ENCODE results near the gene SLC22A6. TPM values are rescaled to one million over a fixed set of nuclear protein-coding genes. Genes with fewer than 3 reads are reported as not detected.

The SLC22A6 gene
- total RNA-seq, 4 donors from 2014 or later: not detected

DNA sequence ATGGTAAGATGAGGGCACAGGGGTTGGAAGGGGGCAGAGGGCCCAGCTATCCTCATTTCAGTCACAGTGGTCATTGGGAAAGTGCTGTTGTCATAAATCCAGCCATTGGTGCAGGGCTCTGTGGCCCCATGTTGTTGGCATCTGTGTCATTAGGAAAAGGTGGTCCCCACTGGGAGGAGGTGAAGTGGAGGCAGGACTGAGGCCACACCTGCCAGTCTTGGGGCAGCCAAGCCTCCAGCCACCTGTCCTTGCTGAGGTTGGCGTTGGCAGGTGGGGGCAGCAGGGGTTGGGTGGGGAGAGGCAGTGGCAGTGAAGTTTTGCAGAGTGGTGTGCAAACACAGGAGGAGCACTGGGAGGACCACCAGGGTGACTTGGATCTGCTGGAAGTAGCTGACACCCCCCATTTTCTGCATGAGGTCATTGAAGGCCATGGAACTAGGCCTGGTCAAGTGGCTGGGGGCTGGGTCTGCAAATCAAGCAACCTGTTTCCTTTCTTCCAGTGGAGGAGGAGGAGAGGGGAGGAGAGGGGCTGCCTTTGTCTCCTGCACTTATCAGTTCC is 25.3 kb downstream of the SLC22A6 start:
- Histone ChIP-seq H3K4me3 (replicated peaks in 1 of 3) (no peak overlapping the region), H3K27ac (no peak overlapping the region), H3K4me1 (peaks cover 0 to 3% of the 10 kb centered on the region in 2 donors), H3K36me3 (no peaks in the 10 kb centered on the region), H3K27me3 (no peaks in the 10 kb centered on the region), H3K9me3 (no peaks in the 10 kb centered on the region)
- no peak for TF ChIP-seq POLR2A (IDR thresholded peaks at IDR 0.05)
- TF ChIP-seq, protein P1, sequence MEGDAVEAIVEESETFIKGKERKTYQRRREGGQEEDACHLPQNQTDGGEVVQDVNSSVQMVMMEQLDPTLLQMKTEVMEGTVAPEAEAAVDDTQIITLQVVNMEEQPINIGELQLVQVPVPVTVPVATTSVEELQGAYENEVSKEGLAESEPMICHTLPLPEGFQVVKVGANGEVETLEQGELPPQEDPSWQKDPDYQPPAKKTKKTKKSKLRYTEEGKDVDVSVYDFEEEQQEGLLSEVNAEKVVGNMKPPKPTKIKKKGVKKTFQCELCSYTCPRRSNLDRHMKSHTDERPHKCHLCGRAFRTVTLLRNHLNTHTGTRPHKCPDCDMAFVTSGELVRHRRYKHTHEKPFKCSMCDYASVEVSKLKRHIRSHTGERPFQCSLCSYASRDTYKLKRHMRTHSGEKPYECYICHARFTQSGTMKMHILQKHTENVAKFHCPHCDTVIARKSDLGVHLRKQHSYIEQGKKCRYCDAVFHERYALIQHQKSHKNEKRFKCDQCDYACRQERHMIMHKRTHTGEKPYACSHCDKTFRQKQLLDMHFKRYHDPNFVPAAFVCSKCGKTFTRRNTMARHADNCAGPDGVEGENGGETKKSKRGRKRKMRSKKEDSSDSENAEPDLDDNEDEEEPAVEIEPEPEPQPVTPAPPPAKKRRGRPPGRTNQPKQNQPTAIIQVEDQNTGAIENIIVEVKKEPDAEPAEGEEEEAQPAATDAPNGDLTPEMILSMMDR (IDR thresholded peaks at IDR 0.05): no peak
- no peak for DNase-seq
- WGBS, 2 donors: 91 to 100% methylated on average over 1 of the region's 1 CpG
- intact Hi-C loops (cut with DNase I): no loop called here

DNA sequence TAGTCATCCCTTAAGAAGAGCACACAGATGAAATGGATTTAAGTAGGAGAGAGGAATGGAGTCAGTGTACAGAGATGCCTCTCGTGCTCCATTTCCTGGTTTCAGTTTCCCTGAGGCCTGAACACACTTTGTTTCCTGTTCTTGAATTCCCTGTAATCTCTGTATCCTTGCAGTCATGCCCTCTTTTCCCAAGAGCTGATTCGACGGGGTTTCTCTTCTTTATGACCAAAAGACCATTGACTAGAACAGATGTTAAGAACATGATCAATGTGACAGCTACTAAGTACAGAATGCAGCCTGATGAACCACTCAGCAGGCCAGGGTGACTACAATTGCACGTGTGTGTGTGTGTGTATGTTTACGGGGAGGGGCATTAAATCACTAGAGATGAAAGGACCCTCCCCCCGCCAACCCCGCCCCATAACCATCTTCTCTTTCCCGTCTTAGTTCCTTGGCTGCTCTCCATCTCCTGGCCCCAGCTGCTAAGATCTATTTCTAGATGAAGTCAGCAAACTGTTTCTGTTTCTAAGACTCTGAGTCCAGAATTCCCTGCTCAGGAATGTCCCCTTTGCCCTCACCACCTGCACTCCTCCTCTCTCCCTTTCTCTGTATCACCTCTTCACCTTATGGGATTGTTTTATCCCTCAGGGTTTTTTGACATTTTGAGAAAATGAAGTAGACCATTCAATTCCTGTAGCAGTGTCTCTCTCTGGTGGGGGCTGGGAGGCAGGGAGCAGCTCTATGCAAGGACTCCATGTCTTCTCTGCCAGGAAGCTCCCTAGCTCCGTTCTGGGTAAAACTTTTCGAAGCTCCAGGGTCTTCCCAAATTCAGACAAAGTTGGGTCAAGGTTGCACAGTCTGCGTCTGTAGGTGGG is 26.0 kb downstream of the SLC22A6 start:
- intact Hi-C loops (cut with DNase I): no loop called here
- no peak overlapping the region for H3K27ac ChIP-seq
- H3K27me3 ChIP-seq: no peaks in the 10 kb centered on the region
- TF ChIP-seq, protein P1 (IDR thresholded peaks at IDR 0.05): no peak
- H3K4me1 ChIP-seq: peaks cover 0 to 3% of the 10 kb centered on the region in 2 donors
- no peak overlapping the region for H3K4me3 ChIP-seq (replicated peaks in 1 of 3)
- no peaks in the 10 kb centered on the region for H3K9me3 ChIP-seq
- WGBS, 2 donors: 54 to 63% methylated on average over 11 of the region's 11 CpGs
- no peak for DNase-seq
- H3K36me3 ChIP-seq: no peaks in the 10 kb centered on the region

DNA sequence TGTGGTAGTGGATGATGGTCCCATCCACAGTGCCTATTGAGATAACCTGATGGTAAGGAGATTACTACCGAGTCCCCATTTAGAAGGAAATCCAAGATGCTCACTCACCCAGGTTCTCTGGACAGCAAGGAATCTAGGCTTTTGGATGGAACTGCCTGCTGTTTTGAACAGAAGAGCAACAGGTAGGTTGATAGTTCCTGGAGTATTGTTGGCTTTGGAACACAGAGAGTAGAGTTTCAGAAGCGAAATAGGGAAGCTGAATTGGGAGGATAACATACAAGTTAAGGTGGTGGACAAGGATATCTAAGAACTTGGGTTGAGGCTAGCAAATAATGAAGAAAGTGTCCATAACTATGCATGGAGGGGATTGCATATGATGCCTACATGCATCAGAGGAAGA is 27.6 kb downstream of the SLC22A6 start:
- Histone ChIP-seq H3K36me3 (no peaks in the 10 kb centered on the region), H3K4me1 (peaks cover 0 to 3% of the 10 kb centered on the region in 2 donors), H3K9me3 (no peaks in the 10 kb centered on the region), H3K27me3 (no peaks in the 10 kb centered on the region), H3K27ac (no peak overlapping the region), H3K4me3 (replicated peaks in 1 of 3) (no peak overlapping the region)
- 97 to 98% methylated on average over 2 of the region's 2 CpGs for WGBS, 2 donors
- TF ChIP-seq, protein P1 (IDR thresholded peaks at IDR 0.05): no peak
- TF ChIP-seq POLR2A (IDR thresholded peaks at IDR 0.05): no peak
- DNase-seq: no peak
- intact Hi-C loops (cut with DNase I): no loop called here

DNA sequence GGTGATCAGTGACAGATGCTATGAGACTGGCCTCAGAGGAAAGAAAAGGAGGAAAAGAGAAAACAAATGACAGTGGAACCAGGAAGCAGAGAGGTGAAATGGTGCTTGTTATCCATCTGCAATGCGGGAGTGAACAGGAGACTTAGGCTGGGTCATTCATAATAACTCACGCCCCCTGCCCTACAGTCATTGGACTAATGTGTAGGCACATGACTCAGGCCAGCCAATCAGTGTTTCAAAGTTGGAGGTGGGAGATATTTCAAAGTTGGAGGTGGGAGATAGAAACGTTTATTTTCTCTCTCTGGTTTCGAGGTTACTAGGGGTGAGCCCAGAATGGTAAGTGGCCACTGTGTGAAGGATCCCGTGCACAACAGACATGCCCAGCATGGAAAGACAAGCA is 30.3 kb downstream of the SLC22A6 start:
- 80 to 91% methylated on average over 5 of the region's 5 CpGs for WGBS, 2 donors
- Histone ChIP-seq H3K27ac (no peak overlapping the region), H3K9me3 (no peaks in the 10 kb centered on the region), H3K4me1 (peaks cover 0 to 3% of the 10 kb centered on the region in 2 donors), H3K4me3 (replicated peaks in 1 of 3) (no peak overlapping the region), H3K36me3 (no peaks in the 10 kb centered on the region), H3K27me3 (no peaks in the 10 kb centered on the region)
- intact Hi-C loops (cut with DNase I): no loop called here
- no peak for DNase-seq
- no peak for TF ChIP-seq POLR2A (IDR thresholded peaks at IDR 0.05)
- TF ChIP-seq, protein P1 (IDR thresholded peaks at IDR 0.05): no peak

DNA sequence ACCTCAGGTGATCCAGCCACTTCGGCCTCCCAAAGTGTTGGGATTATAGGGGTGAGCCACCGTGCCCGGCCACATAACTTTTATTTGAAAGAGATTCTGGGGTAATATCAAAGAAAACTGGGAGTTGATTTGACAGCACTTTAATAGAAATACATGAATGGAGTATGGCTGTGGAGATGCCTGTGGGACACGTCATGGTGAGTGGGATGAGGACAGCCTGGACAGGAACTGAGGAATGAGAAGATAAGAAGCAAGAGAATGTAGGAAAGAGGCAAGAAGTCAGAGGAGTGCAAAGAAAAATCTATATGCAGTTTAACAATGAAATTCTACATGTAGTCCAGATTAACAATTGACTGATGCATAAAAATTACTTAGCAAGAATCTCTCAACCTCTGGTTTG is 31.0 kb downstream of the SLC22A6 start:
- H3K4me3 ChIP-seq (replicated peaks in 1 of 3): no peak overlapping the region
- no peak overlapping the region for H3K27ac ChIP-seq
- 88 to 96% methylated on average over 4 of the region's 4 CpGs for WGBS, 2 donors
- no peaks in the 10 kb centered on the region for H3K36me3 ChIP-seq
- H3K4me1 ChIP-seq: peaks cover 0 to 3% of the 10 kb centered on the region in 2 donors
- intact Hi-C loops (cut with DNase I): no loop called here
- TF ChIP-seq, protein P1 (IDR thresholded peaks at IDR 0.05): no peak
- no peak for DNase-seq
- H3K9me3 ChIP-seq: no peaks in the 10 kb centered on the region
- H3K27me3 ChIP-seq: no peaks in the 10 kb centered on the region
